Epithelial cell of prostate (primary cell): ENCODE data around the gene SKOR1.

ENCODE experiments used
- DNase-seq: peaks from one replicate; pipeline ENCODE4 v3.0.0-alpha.2; 2011; ENCODE audit warnings: low read depth, low spot score
- H3K27ac ChIP-seq: fragments of 450-650 bp; 2 replicates; pipeline ENCODE4 v1.5.1; 2017; ENCODE audit warnings: mild to moderate bottlenecking

The SKOR1 gene

GRCh38 chr15:67843571-67844387, 18.5 kb downstream of the SKOR1 start:
- DNase-seq: no peak

GRCh38 chr15:67845974-67846373, 20.7 kb downstream of the SKOR1 start:
- no peak for DNase-seq
- no peak overlapping the region for H3K27ac ChIP-seq

More at GRCh38 chr15:67843571-67844387, 18.5 kb downstream of the SKOR1 start:
- no peak overlapping the region for H3K27ac ChIP-seq

GRCh38 chr15:67849538-67849937, 24.2 kb downstream of the SKOR1 start:
- no peak for DNase-seq
- H3K27ac ChIP-seq: no peak overlapping the region

GRCh38 chr15:67850336-67850735, 25.0 kb downstream of the SKOR1 start:
- no peak for DNase-seq
- H3K27ac ChIP-seq: no peak overlapping the region

- no peak for DNase-seq
- no peak overlapping the region for H3K27ac ChIP-seq
Observed at GRCh38 chr15:67850994-67851571, 25.8 kb downstream of the SKOR1 start.

- no peak overlapping the region for H3K27ac ChIP-seq
- no peak for DNase-seq
Observed at GRCh38 chr15:67852418-67852817, 27.1 kb downstream of the SKOR1 start.

GRCh38 chr15:67853454-67853853, 28.1 kb downstream of the SKOR1 start:
- no peak for DNase-seq
- H3K27ac ChIP-seq: no peak overlapping the region

- no peak for DNase-seq
- H3K27ac ChIP-seq: no peak overlapping the region
Observed at GRCh38 chr15:67854358-67854757, 29.0 kb downstream of the SKOR1 start.

GRCh38 chr15:67855842-67856241, 30.5 kb downstream of the SKOR1 start:
- no peak overlapping the region for H3K27ac ChIP-seq
- DNase-seq: no peak

- H3K27ac ChIP-seq: no peak overlapping the region
- DNase-seq: no peak
Observed at GRCh38 chr15:67857220-67857619, 31.9 kb downstream of the SKOR1 start.

GRCh38 chr15:67859331-67859946, 34.1 kb downstream of the SKOR1 start:
- no peak overlapping the region for H3K27ac ChIP-seq

GRCh38 chr15:67861983-67862382, 36.7 kb downstream of the SKOR1 start:
- no peak overlapping the region for H3K27ac ChIP-seq
- no peak for DNase-seq

More at GRCh38 chr15:67859331-67859946, 34.1 kb downstream of the SKOR1 start:
- DNase-seq: no peak

- no peak for DNase-seq
- H3K27ac ChIP-seq: no peak overlapping the region
Observed at GRCh38 chr15:67862750-67863441, 37.6 kb downstream of the SKOR1 start.

- no peak for DNase-seq
- H3K27ac ChIP-seq: no peak overlapping the region
Observed at GRCh38 chr15:67863442-67863987, 38.2 kb downstream of the SKOR1 start.

- DNase-seq: no peak
- H3K27ac ChIP-seq: no peak overlapping the region
Observed at GRCh38 chr15:67865331-67865730, 40.0 kb downstream of the SKOR1 start.

- no peak for DNase-seq
- no peak overlapping the region for H3K27ac ChIP-seq
Observed at GRCh38 chr15:67865766-67866165, 40.5 kb downstream of the SKOR1 start.

- DNase-seq: no peak
- H3K27ac ChIP-seq: no peak overlapping the region
Observed at GRCh38 chr15:67869701-67870100, 44.4 kb downstream of the SKOR1 start.

GRCh38 chr15:67870868-67871408, 45.6 kb downstream of the SKOR1 start:
- no peak overlapping the region for H3K27ac ChIP-seq
- DNase-seq: no peak

- H3K27ac ChIP-seq: no peak overlapping the region
- no peak for DNase-seq
Observed at GRCh38 chr15:67873777-67874176, 48.5 kb downstream of the SKOR1 start.

- no peak overlapping the region for H3K27ac ChIP-seq
- DNase-seq: no peak
Observed at GRCh38 chr15:67878712-67879206, 53.5 kb downstream of the SKOR1 start.
